NT2/D1 (cell line): Measurements from ENCODE around the gene UGT2A2.

Source experiments
- YY1 ChIP-seq: IDR thresholded peaks from 2 replicates; pipeline ENCODE4 v1.6.1; 2011; ENCODE audit not compliant: insufficient read length, insufficient read depth
- ZNF274 ChIP-seq: IDR thresholded peaks from 2 replicates; pipeline ENCODE4 v1.6.1; 2011; ENCODE audit warnings: mild to moderate bottlenecking, low read depth, low read length

DNA sequence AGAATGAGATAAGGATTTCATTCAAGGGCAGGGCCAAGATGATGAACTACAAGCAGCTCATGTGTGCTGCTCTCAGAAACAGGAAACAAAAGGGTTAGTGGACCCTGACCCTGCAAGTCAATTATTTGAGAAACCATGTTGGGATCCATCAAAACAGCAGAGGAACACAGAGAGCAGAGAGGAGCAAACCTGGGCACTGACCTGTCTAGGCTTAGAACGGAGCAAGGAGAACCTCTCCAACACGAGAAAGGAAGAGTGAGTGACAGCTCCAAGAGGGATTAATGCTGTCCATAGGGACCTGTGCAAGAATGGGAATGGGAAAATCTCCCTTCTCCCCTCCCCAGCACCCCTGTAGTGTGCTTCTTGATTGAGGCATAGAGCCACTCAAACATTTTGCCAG is 89.8 kb downstream of the UGT2A2 start:
- TF ChIP-seq YY1 (no peak), ZNF274 (no peak)
